Measurements from ENCODE around the gene CNOT9.

DNA sequence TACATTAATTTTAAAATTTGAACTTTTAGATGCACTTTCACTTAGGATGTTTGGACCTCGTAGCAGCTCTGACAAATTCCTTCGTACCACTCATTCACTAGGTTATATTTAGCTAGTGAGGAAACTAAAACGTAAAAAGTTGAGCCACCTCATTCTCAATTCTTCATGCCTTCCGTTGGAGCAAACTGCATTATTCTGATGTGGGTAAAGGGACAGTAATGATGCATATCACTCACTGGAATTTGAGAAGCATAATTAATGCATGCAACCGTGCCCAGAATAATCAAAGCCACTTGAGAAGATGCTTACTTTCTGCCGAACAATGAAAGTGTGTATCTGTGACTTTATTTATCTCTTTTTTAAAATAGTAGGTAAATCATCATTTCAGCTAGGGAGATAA, 2.2 kb downstream of the CNOT9 start:
- TF ChIP-seq, protein P1, sequence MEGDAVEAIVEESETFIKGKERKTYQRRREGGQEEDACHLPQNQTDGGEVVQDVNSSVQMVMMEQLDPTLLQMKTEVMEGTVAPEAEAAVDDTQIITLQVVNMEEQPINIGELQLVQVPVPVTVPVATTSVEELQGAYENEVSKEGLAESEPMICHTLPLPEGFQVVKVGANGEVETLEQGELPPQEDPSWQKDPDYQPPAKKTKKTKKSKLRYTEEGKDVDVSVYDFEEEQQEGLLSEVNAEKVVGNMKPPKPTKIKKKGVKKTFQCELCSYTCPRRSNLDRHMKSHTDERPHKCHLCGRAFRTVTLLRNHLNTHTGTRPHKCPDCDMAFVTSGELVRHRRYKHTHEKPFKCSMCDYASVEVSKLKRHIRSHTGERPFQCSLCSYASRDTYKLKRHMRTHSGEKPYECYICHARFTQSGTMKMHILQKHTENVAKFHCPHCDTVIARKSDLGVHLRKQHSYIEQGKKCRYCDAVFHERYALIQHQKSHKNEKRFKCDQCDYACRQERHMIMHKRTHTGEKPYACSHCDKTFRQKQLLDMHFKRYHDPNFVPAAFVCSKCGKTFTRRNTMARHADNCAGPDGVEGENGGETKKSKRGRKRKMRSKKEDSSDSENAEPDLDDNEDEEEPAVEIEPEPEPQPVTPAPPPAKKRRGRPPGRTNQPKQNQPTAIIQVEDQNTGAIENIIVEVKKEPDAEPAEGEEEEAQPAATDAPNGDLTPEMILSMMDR (IDR thresholded peaks at IDR 0.05), result no peak
- no peak for TF ChIP-seq POLR2A (IDR thresholded peaks at IDR 0.05)
